Brain pericyte (primary cell): Measurements from ENCODE around the gene C1QTNF6.

Source experiments
- DNase-seq: peaks from one replicate; pipeline ENCODE4 v3.0.0-alpha.2; 2012; ENCODE audit warnings: low read depth, low spot score

C1QTNF6 gene

DNA sequence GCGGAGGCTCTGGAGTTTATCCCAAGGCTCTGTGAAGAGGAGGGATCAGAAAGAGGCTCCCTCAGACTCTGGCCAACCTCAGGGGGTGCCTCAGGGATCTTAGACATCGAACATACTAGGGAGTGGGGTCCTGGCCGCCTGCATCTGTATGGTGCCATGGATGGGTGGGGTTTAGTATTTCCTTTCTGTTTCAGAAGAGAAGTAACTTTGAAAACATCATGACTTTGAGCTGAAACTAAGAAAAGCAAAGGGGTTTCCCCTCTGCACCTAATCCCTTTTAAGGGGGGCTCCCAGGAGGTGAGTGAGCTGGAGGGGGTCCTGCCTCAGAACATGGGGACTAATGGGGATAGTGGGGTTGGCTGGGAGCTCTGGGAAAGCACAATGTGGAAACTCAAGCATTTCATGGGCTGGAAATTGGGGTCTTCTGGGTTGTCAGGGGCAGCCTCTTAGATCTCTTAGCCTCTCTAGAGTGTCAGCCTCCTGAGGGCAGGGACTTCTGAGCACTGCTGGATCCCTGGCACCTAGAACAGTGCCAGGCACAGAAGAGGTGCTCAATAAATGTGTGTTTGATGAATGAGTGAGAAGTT is 36.0 kb upstream of the C1QTNF6 start:
- no peak for DNase-seq

DNA sequence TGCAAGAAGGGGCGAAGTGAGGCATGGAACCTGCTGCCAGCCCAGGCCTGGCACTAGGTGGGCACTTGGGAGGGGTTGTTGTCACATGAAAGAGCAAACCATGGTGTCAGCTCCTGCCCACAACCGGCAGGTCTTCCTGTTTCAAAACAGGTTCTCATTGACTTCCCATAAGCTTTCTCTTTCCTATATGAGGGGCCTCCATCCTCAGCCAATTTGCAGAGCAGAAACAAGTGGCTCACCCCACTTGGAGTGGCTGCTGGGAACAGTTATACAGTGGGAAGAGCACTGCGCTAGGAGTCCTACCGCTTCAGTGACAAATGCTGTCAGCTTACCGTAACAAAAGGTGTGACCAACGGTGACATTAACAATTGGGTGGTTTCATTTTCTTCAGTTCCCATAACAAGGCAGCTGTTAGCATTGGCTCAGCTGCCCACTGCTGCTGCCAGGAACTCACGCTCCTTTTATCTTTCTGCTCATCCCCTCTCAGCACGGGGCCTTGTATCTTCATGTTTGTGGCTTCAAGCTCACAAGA is 34.5 kb upstream of the C1QTNF6 start:
- DNase-seq: no peak

DNA sequence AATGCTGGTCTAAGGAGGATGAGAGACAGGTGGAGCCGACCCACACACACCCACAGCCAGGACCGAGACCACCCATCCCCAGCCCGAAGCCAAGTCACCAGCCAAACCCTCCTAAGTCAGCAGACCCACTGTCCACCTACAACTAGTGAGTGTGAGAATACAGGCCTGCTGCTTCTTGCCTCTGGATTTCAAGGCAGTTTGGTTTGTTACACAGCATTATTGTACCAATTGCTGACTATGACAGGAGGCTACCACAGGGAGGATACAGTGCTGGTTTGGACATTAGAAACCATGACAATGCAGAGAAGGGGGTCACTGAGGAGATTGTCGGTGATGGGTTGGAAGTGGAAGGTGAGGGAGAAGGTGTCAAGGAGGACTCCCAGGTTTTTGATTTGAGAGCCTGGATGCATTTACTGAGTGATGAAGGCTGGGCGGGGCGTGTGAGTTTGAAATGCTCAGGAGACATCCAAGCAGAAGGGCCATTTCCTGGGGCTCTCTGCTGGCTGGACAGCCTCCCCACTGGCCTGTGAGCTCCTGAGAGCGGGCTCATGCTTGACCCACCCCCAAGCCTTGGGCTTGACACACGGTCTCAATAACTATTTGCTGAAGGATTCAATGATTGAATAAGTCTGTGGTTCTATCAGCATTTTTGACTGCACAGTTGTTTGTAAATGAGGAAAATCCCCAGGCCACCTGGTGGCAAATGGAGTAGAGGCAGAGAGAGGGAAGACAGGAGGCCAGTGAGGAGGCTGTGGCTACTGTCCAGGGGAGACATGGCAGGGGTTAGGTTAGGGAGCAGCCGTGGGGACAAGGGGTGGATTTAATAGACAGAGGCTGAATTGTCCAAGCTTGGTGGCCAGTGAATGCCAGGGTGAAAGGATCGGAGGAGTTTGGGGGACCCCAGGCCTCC is 33.6 kb upstream of the C1QTNF6 start:
- DNase-seq: no peak

DNA sequence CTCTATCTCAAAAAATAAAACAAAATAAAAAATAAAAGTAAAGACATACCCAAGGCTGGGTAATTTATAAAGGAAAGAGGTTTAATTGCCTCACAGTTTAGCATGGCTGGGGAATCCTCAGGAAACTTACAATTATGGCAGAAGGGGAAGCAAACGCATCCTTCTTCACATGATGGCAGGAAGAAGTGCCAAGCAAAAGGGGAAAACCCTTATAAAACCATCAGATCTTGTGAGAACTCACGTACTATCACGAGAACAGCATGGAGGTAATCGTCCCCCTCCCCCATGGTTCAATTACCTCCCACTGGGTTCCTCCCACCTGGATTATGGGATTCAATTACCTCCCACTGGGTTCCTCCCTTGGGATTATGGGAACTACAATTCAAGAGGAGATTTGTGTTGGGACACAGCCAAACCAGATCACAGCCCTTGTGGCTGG is 32.5 kb upstream of the C1QTNF6 start:
- no peak for DNase-seq

DNA sequence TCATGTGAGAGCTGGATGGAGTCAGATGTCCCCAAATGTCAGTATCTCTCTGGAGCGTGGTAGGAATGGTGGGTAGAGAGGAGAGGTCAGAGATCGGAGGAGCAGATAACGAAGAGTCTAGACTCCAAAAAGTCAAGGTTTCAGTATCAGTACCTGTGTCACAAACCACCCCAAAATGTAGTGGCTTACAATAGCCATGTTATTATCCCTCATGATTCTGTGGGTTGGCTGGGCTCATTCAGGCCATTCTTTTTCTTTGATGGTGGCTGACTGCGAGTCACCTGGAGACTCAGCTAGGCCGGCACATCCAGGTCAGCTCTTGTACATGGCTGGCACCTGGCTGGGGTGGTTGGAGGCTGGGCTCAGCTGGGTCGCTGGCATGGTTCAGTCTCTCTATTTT is 31.5 kb upstream of the C1QTNF6 start:
- no peak for DNase-seq

DNA sequence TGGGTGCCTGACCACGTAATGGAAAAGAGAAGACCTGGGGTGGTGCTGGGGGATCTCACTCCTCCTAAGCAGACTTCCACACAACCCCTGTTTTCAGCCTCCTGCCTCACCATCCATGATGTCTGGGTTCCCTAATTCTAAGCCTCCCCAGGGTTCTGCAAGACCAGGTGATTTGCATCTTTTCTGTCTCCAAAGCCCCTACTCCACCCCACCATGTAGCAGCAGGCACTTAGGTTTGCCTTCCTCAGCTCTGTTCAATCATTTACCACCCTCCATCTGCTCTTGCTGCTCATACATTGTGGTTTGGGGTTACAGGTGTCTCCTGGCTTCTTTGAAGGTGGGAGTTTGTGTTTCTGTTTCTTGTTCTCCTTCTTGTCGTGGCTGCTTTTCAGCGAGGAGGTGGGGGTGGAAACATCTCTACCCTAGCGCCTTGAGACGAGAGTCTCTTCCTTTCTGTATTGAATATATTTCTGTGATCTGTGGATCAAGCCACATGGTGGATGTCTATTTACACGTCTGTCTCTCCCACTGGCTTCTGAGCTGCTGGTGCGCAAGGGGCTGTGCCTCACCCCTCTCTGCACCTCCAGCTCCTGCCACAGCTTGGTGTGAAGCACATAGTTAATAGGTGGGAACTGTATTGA is 30.8 kb upstream of the C1QTNF6 start:
- no peak for DNase-seq

DNA sequence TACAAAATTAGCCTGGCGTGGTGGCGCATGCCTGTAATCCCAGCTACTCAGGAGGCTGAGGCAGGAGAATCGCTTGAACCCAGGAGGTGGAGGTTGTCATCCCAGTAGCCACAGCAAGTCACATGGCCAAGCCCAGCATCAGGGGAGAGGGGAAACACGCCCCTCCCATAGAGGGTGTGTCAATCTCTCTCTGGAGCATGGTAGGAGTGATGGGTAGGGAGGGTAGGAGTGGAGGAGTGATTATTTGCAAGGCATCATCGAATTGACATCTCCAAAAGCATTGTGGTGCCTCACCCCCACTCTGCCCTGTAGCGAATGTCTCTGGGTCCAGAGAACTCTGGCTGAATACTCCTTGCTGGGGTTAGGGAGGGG is 30.3 kb upstream of the C1QTNF6 start:
- DNase-seq: no peak

DNA sequence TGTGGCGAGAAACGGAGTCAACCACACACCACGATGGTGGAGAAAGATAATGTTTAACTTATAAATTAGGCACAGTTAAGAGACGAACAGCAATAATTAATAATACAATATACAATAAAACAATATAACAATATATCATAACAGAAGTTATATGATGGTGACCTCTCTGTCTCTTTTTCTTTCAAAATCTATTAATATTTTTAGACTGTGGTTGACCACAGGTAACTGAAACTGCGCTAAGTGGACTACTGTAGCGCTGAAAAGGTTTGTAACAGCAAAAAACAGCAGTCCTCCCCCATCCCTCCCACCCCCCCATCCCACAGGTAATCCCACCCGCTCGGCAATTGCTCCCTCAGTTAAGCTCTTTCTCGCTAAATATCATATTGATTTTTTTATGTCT is 27.8 kb upstream of the C1QTNF6 start:
- DNase-seq: no peak

DNA sequence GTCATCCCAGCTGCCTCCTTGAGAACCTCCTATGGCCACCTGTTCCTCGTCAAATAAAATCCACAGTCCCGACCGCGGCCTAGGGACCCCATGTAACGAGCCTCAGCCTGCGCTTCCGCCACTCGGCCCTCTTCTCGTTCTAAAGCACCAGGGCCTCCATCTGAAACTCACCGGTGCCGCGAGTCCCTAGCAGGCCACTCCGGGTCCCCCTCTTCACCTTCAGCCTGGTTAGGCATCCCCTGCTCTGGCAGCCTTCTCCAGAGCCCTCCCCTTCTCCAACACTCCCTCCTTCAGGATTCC is 26.6 kb upstream of the C1QTNF6 start:
- no peak for DNase-seq

DNA sequence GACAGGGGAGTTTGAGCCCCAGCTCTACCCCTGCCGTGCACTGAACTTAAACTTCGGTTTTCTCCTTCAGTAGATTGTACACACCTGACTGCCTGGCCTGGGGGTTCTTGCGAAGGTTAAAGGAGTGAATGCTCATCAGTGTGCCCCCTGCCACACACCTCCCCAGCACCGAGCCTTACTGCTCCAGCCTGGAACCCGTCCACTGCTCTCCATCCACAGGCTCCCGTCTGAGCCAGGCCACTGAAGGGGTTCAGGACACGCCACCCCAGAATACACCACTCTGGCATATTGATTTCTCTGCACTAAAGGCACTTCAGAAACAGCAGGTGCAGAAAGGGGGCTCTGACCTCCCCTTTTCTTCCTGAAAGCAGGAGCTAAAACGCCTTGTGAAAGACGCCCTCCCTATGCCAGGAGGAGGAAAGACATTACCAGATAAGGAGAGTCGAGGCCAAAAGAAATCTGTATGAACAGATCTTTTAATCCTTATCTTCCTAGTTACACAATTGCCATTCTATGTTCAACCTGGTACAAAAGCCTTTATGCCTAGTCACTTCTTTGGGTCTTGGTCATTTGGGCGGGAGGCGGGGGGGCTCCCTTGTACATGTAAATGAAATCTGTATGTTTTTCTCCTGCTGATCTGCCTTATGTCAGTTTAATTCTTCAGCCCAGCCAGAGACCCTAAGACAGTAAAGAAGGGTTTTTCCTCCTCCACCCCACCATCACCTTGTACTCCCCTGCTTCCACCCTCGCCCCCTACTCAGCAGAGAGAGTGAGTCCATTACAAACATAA is 26.1 kb upstream of the C1QTNF6 start:
- no peak for DNase-seq

DNA sequence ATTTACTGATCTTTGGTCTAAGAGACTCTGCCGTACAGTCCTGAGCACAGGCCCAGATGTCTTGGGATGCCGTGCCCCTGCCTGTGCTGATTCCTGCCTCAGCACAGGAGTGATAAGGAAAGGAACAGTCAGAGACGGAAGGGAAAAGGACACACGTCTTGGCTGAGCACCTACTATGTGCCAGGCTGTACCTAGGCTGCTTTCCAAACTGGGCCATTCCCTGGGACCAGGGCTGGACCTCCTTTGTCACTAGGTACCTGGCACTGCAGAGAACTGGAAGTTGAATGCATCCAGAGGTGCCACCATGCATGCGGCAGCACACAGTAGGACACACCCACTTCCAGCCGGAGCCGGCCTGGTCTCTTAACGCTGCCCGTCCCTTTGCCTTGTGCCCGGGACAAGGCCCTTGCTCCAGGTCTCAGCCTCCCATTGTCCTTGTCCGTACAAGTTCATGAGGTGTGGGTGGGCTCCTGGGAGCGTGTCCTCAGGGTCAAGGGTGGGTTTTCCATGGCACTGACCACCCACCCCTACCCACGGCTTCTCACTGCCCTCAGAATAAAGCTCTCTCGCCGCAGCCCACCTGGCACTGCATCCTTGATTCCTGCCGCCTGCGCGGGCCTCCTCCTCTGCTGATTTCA is 25.3 kb upstream of the C1QTNF6 start:
- DNase-seq: no peak

DNA sequence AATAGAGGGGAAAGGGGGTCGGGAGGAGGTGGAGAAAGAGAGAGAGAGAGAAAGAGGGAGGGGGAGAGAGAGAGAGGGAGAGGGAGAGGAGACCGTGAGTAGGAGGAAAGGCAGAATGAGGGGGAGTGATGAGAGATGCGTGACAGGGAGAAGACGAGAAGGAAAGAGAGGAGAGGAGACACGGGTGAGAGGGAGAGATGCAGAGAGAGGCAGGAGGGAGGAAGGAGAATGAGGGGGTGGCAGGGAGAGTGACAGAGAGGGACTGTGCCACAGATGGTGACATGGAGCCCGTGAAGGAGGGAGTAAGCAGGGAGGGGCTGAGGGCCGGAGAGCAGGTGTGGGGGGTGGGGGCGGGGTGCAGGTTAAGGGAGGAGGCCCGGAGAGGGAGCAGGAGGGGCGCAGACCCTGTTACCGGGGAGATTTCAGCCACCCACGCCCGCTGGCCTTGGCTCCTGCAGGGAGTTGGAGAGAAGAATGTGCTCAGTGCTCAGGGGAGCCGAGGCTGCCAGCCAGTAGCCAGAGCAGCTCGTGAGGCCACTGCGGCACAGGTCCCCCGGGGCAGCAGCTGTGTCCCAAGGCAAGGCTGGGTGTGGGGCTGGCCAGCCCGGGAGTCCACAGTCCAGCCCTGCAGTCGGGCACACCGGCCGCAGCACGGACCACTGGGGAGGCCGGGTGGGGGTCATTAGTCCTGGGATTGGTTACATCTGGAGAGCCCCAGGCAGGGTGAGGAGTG is 24.3 kb upstream of the C1QTNF6 start, which contains the start of gene SSTR3:
Gene SSTR3, minus strand, starts transcription at position 304 of the 733 bp plus-strand sequence. CDS start 4,674 bp downstream, outside the sequence.
- no peak for DNase-seq

DNA sequence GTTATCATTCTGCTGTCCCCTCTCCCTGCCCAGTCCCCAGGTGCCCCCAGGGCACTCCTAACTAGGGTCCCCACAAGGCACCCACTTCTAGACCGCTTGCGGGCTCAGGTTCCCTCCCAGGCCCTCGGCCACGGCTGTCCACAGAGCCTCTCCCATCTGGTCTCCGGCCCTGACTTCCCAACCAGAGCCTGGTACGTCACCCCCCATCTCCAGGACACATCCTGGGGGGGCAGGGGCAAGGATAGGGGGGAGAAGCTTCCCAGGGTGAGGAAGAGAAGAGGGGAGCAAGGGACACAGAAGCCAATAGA is 23.8 kb upstream of the C1QTNF6 start:
- no peak for DNase-seq

DNA sequence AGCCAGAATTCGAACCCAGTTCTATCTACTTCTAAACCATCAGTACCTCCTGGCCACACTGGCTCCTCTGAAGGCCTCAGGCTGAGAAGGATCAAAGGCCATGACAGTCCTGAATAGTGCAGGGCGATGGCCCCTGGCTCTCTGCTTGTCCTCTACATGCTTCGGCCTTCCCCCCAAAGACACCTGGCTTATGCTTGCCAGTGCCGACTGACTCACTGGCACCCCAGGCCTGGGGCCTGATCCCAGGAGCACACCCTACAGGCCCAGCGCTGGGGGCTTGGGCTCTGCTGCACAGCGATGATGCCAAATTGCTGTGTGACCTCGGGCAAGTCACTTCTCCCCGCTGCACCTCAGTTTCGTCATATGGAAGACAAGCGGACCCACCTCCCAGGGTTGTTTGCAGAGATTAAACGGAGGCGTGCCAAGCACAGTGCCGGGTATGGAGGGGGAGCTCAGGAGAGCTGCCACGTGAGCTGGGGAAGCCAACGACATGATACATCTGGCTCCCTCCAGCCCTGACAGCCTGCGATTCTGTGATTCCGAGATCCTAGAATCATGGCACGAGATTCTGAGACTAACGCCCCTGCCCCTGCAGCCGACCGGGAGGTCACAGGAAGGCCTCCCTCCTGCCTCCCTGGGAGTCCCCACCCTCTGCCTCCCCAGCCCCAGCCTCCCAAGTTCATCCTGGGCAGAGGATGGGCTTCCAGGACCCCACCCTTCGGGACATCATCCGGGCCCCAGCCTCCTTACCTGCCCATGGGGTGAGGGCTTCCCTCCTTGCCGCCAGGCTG is 23.2 kb upstream of the C1QTNF6 start:
- DNase-seq: no peak

DNA sequence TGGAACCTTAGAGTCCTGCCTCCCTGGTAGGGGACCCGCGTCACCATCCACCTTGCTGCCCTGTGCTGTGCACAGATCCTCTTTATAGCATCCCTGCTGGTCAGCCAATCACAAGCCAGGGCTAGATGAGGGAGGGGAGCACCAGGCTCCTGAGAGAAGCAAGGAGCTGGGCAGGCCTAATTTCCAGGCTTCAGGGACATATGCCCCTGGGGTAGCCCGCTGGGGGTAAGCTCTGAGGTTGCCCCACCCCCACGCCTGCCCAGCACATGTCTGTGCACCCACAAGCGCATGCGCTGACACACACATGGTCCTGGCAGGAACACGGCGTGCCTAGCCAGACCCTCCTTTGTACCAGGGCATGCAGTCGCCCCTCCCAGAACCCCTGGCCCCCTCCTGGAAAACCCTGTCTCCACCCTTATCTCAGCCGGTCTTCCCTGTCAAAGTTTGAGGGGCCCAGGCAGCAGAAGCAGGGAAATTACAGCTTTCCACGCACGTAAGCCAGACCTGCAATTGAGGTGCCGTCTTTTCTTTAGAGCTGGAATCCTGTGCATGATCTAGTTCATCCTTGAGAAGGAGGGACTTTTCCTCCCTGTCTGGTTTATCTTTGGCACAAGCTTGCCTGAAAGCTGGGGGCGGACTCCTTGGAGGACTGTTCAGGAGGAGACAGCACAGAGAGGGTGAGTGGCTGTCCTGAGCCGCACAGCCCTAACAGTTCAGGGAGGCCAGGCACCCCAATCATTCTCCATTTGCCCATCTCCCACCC is 22.2 kb upstream of the C1QTNF6 start:
- DNase-seq: no peak

DNA sequence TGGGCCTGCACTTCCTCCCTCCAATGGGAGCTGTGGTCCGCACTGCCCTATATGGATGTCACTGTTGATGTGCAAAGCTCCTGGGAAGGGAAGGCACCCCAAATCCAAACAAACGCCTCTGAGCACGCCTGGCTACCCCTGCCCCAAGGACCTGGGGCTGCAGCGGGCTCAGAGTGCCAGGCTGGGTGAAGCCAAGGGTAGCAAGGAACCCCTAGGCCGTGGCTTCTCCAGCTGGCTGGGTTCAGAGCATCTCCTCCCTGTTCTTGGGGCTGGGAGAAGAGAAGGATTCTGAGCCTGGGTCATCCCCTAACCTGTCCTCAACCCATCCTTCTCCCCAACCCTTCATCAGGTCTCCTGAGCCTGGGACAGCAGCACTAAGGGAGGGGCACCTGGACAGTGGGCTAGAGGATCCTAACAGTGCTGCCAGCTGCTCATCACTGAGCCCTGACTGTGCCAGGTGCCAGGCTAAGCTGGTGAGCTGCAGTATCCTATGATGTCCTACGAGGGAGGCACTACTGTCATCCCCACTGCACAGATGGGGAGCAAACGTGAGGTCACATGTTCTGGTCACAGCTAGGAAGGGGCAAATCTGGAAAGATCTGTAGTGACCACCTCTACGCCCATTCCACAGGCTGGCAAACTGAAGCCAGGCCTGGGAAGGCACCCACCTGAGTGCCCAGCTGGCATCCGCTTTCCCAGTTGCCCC is 21.2 kb upstream of the C1QTNF6 start:
- no peak for DNase-seq

DNA sequence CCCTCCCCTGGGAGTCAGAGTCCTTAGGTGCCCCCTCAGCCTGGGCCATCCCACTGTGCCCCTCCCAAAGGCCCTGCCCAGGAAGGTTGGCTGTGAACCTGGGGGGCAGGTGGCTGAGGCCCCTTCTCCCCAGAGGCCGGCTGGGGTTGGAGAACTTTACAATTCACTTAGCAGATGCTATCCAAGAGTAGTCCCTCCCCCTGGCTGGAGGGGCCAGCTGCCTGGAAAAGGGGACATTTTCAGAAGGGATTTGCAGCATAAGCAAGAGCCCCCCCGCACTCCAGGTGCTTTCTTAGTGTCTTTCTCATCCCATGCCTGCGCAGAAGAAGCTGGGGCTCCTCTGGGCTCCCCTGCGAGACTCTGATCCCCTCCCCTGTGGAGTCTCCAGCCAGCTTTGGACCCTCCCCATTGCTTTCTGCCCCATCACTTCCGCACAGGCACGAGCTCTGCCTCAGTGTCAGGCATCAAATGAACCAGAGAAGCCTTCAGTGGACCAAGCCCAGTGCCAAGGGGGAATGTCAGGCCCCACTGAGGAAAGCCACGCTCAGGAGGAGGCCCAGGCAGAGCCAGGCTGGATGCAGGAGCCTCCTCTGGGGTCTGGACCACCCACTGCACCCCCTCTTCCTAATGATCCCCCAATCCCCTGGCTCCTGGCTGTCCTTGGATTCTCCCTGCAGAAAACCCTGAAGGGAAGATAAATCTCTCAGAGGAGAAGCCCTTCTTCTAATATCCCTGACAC is 20.5 kb upstream of the C1QTNF6 start:
- DNase-seq: no peak

DNA sequence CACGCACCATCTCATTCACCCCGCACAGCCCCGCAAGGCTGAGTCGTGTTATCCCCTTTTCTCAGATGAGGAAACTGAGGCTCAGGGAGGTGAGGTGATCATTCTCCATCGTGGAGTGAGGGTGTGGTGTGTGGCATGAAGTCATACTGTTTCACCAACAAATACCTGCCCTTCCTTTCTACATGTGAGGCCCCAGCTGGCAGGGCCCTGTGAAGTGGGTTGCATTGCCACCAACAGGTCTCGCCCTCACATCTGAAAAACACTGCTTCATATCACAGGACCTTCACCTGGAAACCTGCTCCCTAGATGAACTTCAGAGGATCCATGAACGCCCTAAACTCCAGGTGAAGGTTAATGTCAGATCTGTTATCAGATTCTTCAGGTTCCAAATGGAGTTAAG is 19.9 kb upstream of the C1QTNF6 start:
- DNase-seq: no peak
